ENCODE measurements around the gene USP47.

The USP47 gene

DNA sequence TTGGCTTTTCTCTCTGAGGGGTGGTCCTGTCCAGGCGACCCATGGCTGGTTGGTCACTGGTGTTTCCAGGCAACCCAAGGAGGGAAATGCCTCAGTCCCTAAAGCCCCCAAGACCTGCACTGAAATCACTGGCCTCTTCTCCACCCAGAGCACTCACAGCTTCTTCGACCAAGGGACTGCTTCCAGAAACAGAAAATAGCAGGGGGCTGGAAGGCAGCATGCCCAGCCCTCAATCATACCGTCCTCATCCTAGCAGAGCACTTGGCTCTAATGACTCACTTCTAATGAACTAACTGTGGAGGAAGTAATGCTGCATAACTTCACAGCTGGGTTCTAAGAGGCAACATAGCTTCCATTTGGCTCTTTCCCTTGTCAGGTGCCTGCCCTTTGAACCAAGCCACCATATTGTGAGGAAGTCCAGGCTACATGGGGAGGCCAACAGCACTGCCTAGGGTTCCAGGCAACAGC is 139.1 kb downstream of the USP47 start:
- no peak for DNase-seq (ENCODE audit: low read depth, low spot score)

DNA sequence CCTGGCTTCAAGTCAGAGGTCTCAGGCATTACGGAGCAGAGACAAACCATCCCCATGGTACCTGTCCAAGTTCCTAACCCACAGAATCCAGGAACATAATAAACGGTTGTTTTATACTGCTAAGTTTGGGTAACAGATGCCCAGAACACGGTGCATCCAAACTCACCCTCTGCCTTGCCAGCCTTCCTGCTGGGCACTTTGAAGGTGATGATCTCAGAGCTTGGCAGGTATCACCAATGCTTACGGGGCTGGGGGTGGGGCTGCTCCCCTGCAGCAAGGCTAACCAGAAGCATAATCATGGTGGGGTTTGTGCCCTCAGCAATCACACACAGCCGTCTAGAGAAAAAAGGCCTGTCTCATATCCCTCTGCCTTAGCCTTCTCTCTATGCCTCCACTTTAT is 139.6 kb downstream of the USP47 start:
- DNase-seq (ENCODE audit: low read depth, low spot score): no peak

DNA sequence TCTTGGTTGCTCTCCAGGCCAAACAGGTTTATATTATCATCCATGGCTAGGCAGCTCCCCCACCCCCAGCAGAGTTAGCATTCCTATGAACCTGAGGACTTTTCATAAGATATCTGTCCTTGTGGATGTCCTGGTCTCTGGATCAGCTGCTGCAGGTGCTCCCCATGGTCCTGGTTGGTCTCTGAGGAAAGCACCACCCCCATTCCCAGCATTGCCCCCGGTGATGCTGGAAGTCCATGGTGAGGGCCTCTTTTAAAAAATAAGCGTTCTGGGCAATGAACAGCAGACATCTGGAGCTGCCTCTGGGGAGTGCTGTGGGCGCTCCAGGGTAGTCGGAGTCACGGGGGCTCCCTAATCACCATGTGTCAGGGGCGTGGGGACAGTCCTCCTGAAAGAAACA is 140.1 kb downstream of the USP47 start:
- DNase-seq (ENCODE audit: low read depth, low spot score): no peak

DNA sequence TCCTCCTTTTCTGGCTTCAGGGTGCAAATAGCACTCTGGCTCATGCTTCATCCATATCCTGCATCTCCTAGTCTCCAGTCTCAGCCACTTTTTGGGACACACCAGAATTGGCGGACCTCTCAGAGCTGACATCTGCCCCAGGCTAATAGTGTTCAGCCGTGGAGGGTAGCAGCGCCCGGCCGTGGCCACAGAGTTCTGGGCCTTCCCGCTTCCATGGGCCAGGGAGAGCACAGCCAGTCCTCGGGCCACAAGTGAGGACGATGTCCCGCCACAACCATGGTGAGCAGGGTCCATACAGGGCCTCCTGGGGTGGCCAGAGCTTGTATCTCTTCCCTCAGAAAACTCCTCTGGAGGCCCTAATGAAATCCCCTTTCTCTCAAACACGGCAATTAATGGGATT is 140.7 kb downstream of the USP47 start:
- no peak for DNase-seq (ENCODE audit: low read depth, low spot score)

DNA sequence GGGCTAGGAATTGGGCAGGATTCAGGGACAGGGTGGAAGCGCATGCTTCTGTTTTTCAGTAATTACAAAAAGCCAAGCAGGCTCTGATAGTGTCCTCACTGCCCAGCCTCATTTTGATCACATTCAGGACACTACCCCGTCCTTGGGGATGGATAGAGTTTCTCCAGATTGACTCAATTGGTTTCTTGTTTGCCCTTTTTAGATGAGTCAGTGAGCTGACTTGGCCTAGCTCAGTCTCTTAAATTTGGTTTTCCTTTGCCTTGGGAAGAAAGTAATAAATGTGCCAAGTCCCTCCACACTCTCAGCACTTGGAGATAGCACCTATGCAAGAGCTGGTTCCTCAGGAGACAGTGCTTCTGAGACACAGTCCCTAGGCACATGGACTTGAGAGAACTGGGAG is 141.2 kb downstream of the USP47 start:
- no peak for DNase-seq (ENCODE audit: low read depth, low spot score)

DNA sequence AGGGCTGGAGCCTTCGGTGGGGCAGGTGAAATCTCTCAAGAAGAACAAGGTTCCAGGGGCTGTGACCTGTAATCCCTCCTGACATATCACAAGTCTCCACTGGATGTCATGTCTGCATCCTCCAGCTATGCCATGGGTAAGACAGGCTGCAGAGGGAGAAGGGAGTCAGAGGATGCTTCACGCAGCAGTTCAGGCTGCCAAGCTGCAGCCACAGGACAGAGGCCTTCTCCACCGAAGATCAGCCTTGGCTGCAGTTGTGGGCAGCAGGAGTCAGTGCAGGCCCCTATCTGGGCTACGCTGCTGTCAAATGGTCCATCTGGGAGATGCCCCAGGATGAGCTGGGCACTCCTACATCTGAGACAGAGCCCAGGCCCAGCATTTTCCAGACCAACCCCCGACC is 141.7 kb downstream of the USP47 start:
- DNase-seq (ENCODE audit: low read depth, low spot score): no peak

DNA sequence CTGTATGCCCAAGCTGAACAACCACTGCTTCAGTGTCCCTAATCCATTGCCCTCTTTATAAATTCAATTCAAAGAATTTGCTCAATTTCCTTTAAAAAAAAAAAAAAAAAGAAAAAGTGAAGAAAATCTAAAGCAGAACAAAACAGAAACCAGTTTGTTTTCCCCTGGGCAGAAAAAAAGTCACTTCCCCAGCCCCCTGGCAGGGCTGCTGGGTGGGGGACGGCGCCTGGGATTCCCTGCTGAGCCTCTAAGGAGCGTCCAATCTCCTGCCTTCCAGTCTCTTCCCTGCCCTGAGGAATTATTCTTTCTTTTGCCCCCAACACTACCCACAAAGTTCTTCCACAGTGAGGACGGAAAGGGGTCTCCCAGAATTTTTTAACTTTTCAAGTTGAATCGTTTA is 142.8 kb downstream of the USP47 start:
- DNase-seq (ENCODE audit: low read depth, low spot score): no peak

DNA sequence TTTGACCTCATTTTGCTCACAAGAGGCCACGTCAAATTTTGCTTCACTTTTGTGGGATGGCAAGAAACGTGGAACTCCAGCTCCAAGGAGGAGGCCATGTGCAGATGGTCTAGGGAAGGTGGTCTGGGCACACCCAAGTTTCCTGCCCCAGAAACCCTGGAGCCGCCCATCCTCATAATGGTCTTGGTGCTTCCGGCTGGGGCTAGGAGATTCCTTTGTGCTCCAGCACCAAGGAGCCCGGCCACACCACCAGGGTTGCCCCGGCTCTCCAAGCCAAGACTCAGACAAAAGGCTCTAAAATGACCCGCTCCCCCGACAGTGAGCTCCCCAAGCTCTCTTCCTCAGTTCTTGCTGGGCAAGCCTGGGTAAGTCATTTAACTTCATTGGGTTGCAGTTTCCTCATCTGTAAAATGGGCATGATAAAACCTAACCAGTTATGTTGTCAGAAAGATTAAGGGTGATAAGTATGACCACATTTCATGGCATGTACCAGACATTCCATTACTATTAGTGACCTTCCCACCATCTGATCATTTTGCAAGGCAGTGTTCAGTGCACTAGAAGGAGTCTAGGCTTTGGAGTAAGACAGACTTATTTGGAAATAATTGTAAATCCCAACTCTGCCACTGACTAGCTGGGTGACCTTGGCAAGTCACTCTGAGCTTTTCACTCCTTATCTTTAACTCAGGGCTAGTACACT is 143.4 kb downstream of the USP47 start:
- DNase-seq (ENCODE audit: low read depth, low spot score): peak; percentile 63

DNA sequence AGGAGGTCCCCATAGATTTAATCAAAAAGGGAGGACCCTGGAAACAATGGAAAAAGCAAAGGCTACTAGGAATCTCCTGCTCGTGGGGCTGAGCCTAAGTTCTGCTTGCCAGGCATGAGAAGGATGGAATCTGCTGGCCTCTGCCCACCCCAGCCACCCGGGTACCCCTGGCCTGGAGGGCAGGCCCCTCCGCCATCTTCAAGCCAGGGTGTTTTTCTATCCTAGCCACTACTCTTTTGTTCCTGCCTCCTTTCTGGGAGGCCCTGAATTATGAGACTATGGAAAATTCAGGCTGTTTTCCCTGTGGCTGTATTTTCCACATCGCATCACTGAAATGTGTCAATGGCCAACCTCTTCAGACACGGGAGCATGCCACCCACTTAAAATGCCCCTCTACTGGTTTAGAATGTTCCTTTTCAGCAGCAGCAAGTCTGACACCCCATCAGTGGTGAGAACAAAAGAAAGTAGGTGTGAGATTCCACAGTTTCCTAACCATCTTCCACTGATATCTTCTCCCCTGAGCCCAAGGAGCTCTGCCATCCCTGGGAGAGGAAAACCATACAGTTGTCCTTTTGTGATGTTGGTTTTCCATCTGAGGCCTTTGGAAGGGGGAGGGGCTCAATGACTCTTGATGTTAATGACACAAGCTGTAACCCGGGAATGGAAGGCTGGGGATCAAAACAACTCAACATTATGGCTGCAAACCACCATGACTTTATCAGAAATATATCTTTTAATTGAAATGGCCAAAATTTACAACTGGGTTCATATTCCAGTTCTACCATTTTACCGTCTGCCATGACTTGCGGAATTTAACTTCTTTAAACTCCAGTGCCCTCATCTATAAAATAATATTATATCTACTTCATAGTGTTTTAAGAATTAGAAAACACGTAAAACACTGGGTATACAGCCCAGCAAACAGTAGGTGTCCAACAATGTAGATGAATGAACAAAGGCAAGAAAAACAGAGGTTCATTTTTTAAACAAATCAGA is 144.5 kb downstream of the USP47 start:
- no peak for DNase-seq (ENCODE audit: low read depth, low spot score)

DNA sequence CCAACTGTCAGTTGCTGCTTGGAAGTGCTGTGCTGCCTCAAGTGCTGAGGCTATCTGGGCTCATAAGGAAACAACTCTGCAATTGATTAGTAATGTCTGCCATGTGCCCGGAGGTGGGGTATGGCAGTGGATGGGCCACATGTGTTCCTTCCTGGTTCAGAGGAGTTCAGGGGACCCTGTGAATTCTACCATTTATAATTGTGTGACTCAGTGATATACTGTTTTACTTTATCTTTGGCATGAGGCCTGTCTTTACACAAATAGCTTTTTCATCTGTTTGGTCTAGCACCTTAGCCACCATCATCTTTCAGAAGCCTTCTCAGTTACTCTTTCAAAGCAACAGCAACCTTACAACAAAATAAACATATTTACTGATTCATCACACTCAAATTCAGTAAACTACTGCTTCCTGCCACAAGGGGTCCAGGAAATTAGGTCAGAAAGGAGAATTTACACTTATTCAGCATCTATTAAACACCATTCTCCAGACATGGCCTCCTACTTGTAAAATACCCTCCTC is 145.8 kb downstream of the USP47 start:
- DNase-seq (ENCODE audit: low read depth, low spot score): peak; percentile 61

DNA sequence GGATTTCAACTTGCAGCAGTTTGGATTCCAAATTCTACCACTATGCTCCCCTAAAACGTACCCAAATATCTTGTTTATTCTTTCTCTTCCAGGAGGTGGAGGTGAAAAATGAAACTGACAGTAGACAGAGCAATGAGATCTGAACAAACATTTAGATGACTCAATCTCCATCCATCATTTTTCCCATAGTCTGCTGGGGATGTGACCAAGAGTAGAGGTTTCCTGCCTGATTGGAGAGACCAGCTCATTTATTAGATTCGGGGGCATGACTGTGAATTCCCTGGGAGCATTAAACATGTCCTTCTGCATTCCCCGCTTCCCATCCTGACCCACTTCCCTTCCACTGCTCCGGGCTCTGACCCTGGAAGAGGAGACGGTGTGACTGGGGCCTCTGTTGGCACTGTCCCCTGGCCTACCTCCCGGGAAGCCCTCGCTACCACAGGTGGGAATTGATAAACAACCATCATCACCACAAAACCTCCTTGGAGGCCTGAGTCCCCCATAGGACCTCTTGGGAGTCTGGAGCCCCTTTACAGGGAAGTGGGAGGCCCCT is 146.4 kb downstream of the USP47 start:
- no peak for DNase-seq (ENCODE audit: low read depth, low spot score)

DNA sequence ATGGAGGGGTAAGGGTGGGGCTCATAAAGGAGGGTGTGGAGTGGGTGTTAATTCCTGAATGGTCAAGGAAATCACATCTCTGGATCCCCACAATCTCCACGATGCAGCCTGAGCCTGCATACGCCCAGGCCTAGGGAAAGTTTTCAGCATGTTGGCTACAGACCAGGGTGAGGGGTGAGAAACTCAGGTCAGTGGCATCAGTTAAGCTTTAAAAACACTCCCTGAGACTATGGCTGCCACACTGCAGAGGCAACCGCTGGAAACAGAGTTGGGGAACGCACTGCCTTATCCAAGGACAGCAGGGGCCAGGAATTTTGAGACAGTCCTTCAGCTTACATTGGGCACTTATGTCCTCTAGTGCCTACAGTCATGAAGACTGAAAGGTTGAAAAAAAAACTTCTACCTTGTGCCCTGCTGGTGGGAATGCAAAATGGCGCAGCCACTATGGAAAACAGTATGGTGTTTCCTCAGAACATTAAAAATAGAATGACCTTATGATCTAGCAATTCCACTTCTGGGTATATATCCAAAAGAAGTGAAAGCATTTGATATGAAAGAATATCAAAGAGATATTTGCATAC is 147.0 kb downstream of the USP47 start:
- no peak for DNase-seq (ENCODE audit: low read depth, low spot score)

DNA sequence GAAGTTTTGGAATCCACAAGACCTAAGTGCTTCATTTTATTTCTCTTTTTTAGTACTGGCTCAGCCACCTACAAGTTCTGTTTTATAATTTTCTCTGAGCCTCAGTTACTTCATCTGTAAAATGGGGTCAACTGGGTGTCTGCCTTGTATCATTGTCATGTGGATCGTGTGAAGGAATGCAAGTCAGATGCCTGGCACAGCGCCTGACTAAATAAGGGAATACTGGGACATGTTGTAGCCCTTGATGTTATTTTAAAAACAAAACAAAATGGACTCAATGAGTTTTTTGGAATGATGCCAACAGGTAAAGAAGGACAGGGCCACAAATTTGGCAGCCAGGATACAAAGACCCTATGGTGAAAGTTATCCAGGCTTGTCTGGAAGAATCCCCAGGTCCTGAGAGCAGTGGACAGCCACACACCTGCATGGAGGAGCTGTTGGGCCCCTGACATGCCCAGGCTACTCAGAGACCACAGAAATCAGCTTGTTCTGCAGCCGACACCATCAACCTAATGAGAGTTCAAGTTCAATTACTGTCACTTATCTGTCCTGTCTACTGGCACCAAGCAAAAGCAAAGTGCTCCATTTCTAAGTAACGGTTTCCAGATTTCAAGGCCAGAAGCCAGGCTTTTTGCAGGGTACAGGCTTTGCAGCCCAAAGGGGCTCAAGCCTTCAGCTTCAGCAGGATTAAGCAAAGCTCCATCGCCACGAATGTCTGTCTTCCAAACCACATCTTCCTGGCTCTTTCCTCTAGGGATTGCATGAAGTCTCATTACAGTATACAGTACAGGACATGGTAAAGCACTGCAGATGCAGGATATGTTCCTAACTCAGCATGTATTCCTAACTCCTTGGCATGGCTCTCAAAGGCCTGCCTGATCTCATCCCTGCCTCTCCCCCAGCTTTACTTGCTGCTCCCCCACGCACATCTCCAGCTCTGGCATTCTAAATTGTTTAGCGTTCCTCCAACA is 148.3 kb downstream of the USP47 start:
- no peak for DNase-seq (ENCODE audit: low read depth, low spot score)

DNA sequence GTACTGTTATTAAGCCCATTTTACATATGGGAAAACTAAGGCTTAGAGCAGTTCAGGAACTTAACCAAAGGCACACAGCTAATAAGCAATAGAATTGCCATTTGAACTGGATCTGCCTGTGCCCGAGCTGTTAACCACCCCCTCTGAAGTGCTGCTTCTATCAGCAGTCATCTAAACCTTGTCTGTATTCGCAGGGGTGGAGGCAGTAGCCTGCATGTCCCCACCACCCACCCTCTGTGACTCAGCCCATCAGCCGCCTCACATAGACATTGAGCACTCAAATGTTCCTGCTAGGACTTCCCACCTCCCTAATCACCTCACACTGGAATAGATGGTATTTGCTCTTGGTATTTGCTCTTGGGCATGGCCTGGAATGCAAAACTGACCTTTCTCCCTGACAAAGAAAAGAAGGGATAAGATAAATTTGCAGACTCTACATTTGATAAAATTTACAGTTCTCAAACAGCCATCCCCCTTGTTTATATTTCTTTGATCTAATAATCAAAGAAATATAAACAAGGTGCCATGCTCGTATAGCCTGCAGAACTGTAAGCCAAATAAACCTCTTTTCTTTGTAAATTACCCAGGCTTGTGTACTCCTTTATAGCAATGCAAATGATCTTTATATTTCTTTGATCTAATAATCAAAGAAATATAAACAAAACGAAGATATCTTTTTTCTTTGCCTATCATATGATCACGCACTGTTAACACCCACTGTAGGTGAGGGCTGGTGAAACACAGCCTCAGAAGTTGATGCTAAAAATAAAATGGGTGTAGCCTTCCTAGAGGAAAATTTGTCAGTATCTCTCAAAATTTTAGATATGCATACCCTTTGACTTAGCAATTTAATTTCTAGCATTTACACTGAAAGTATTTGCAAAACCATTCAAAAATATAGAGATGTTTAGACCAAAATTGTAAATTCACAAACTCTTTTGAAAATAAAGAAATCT is 150.8 kb downstream of the USP47 start:
- peak; percentile 79 for DNase-seq (ENCODE audit: low read depth, low spot score)

DNA sequence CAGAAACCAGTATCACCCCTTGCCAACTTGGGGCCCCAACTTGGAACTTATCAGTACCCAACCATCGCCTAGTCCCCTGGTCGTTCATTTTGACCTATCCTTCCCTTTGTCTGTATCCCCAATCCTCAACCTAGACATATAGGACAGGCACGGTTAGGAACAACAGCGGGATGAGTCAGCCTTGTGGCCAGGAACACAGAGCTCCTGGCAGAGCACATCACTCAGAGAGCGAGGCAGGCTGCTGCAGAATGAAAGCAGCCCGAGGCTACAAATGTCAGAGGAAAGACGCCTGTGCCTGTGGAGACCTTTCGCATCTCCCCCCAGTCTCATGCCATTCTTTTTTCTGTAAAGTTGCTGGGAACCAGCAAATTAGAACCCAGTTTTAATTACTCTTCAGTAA is 152.1 kb downstream of the USP47 start:
- DNase-seq (ENCODE audit: low read depth, low spot score): peak; percentile 90

DNA sequence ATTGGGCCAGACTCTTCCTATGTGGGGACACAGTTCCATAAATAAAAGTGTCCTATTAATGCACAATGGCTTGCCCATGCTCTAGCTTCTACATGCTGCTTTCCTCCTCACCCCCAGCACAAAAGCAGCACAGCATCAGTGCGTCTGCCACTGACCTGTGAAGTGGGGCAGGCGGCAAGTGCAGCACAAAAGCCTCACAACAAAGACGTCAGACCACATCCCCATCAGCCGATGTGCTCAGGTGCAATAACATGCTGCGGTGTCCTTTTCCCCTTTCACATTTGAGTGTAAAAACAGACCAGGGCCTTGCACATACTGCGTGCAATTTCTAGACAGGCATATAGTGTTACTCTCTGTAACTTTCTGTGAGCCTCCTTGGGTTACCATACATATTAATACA is 153.8 kb downstream of the USP47 start:
- DNase-seq (ENCODE audit: low read depth, low spot score): no peak

DNA sequence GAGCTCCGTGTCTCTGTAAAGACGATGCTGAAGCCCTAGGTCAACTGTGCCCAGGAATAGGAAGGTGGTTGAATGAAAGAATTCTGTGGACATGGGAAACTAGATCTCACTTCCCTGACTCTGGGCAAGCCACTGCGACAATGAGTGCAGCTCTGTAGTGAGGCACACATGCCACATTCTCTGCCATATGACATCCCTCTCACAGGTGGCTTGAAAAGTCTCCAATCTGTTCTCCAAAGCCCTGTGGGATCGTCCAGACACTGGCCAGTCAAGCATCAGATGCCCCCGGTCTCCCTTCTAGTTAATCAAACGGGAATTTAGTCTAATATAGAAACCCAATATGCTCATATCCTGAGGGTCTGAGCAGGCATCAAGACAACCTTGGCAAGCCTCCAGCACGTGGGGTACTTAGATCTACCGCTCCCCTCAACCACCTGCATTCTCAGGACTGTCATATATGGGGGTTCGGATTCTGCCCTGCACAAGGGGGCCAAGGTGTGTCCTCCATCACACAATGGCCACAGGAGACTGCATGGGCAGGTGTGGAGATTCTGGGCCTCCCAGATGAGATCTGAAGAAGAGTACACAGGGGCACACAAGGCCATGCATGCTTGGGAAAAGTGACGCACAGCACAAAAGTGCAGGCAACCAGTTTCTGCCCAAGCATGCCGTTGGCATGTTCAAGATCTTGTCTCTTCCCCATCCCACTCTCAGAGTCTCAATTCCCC is 154.7 kb downstream of the USP47 start:
- no peak for DNase-seq (ENCODE audit: low read depth, low spot score)

DNA sequence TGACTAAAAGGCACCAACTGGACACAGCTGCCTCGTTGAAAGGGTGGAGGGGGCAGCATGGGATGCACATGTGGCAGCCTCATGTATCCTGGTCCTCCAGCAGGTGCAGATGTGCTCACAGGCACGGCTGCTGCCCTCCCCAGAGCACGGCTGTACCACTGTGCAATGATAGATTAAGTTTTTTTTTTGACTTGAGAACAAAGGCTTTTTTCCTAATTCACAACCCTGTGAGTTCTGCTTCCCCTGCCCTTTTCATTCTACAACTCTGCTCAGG is 155.2 kb downstream of the USP47 start:
- no peak for DNase-seq (ENCODE audit: low read depth, low spot score)

Data from astrocyte of the hippocampus (primary cell).